GM19397 (cell line): Measurements from ENCODE around the gene LTBP3.
"Not testable (repeated sequence)": the region's sequence is repeated elsewhere in the genome, so short reads cannot be mapped to it uniquely, and the experiment has no call there.

Source experiments
- ATAC-seq: cut with Tn5 transposase; IDR thresholded peaks from one replicate; pipeline ENCODE4 v1.9.1; 2021; ENCODE audit warnings: mild to moderate bottlenecking, moderate library complexity; ENCODE audit not compliant: unreplicated experiment

Gene LTBP3

GRCh38 chr11:65538232-65538914 lies 19.8 kb downstream of the LTBP3 start:
- no peak for ATAC-seq

GRCh38 chr11:65537620-65538231 lies 20.4 kb downstream of the LTBP3 start:
- ATAC-seq, result no peak

- ATAC-seq, result no peak
These were observed 20.9 kb downstream of the LTBP3 start for GRCh38 chr11:65537296-65537597.

GRCh38 chr11:65536412-65537295 lies 21.5 kb downstream of the LTBP3 start:
- no peak for ATAC-seq

GRCh38 chr11:65535102-65535501 lies 23.1 kb downstream of the LTBP3 start:
- no peak for ATAC-seq

GRCh38 chr11:65532388-65533064 lies 25.6 kb downstream of the LTBP3 start:
- no peak for ATAC-seq

- no peak for ATAC-seq
These were observed 28.0 kb downstream of the LTBP3 start for GRCh38 chr11:65530157-65530496.

- no peak for ATAC-seq
These were observed 28.5 kb downstream of the LTBP3 start for GRCh38 chr11:65529475-65530156.

GRCh38 chr11:65528819-65529350 lies 29.3 kb downstream of the LTBP3 start:
- no peak for ATAC-seq

- no peak for ATAC-seq
These were observed 31.4 kb downstream of the LTBP3 start for GRCh38 chr11:65526744-65527143.

- ATAC-seq, result no peak
These were observed 32.3 kb downstream of the LTBP3 start for GRCh38 chr11:65525546-65526480.

- ATAC-seq, result peak; percentile 59
These were observed 33.2 kb downstream of the LTBP3 start, which contains the start of gene SCYL1 for GRCh38 chr11:65524741-65525545. SCYL1 (plus strand) TSS chr11:65525083; CDS start chr11:65525154, 71 bp downstream.

- ATAC-seq, result no peak
These were observed 34.0 kb downstream of the LTBP3 start for GRCh38 chr11:65524014-65524740.

GRCh38 chr11:65523631-65523968 lies 34.6 kb downstream of the LTBP3 start:
- not testable (repeated sequence) for ATAC-seq

- not testable (repeated sequence) for ATAC-seq
These were observed 35.2 kb downstream of the LTBP3 start for GRCh38 chr11:65522718-65523630.

GRCh38 chr11:65521777-65522521 lies 36.2 kb downstream of the LTBP3 start:
- ATAC-seq, result not testable (repeated sequence)
